Measurements from ENCODE around the gene LSM14A.

- TF ChIP-seq MYC (IDR thresholded peaks at IDR 0.05; ENCODE audit: borderline replicate concordance, low read length) (no peak), CTCF (IDR thresholded peaks at IDR 0.05) (no peak), NFE2L2 (conservative IDR thresholded peaks at IDR 0.05; ENCODE audit: low read length) (no peak), RCOR1 (IDR thresholded peaks at IDR 0.05; ENCODE audit: low read depth, low read length) (no peak), HDAC2 (IDR thresholded peaks at IDR 0.05) (no peak), MAX (IDR thresholded peaks at IDR 0.05) (no peak)
These were observed 37.1 kb upstream of the LSM14A start for GRCh38 chr19:34135054-34135800.

Measured in A549 (cell line).